Thymus (tissue), 11 donors: ENCODE results near the gene SYNJ1. TPM values are rescaled to one million over a fixed set of nuclear protein-coding genes. Genes with fewer than 3 reads are reported as not detected.
"Not testable (repeated sequence)": the region's sequence is repeated elsewhere in the genome, so short reads cannot be mapped to it uniquely, and the experiment has no call there.

Experiments used
- DNase-seq, 9 donors: peaks; one replicate each; pipeline ENCODE4 v3.0.0-alpha.2; 2013; ENCODE audit warnings: low spot score in 9 of 9, low read depth in 6 of 9, missing footprints in 1 of 9
- H3K27ac ChIP-seq, 2 donors: one replicate each; pipeline ENCODE4 v1.5.1; 2013; ENCODE audit warnings: control low read depth in 1 of 2, low read depth in 1 of 2, low read length in 1 of 2, mild to moderate bottlenecking in 1 of 2, moderate library complexity in 1 of 2
- H3K27me3 ChIP-seq, 2 donors: one replicate each; pipeline ENCODE4 v1.5.1; 2013; ENCODE audit warnings: low read length in 1 of 2; ENCODE audit not compliant: control insufficient read depth in 2 of 2, insufficient read depth in 1 of 2
- H3K36me3 ChIP-seq, 2 donors: one replicate each; pipeline ENCODE4 v1.5.1; 2013; ENCODE audit warnings: low read length in 1 of 2, mild to moderate bottlenecking in 1 of 2, moderate library complexity in 1 of 2; ENCODE audit not compliant: control insufficient read depth in 2 of 2, insufficient read depth in 2 of 2
- H3K4me1 ChIP-seq, 2 donors: one replicate each; pipeline ENCODE4 v1.5.1; 2013; ENCODE audit warnings: low read length in 2 of 2; ENCODE audit not compliant: control insufficient read depth in 2 of 2, insufficient read depth in 2 of 2
- H3K4me3 ChIP-seq, 2 donors: one replicate each; pipeline ENCODE4 v1.5.1; 2013; ENCODE audit warnings: low read length in 2 of 2, control low read depth in 1 of 2, mild to moderate bottlenecking in 1 of 2
- H3K9me3 ChIP-seq, 2 donors: one replicate each; pipeline ENCODE4 v1.5.1; 2013; ENCODE audit warnings: low read length in 1 of 2, mild to moderate bottlenecking in 1 of 2; ENCODE audit not compliant: control insufficient read depth in 2 of 2, insufficient read depth in 1 of 2
- WGBS: extraction: QIAGEN DNeasy Blood & Tissue Kit; methylation state at CpG from one replicate; pipeline ENCODE4 v1.1.7; 2013; 5-methylcytosine and 5-hydroxymethylcytosine counted together
- polyA plus RNA-seq: library from polyadenylated mRNA; stranded (reverse); fragments of 200-250 nt; gene quantifications from one replicate; pipeline ENCODE4 v1.2.3, GENCODE V29; 2013
- total RNA-seq: library from RNA; stranded (reverse); fragments of 120-200 nt; gene quantifications from one replicate; pipeline ENCODE4 v1.2.4, GENCODE V29; 2013
- donor health status: healthy.

SYNJ1 gene
- total and polyA plus RNA-seq, 2 donors, result 4.1 to 15.0 TPM

- Histone ChIP-seq H3K4me3 (no peak overlapping the region), H3K27ac (no peak overlapping the region), H3K9me3 (no peaks in the 10 kb centered on the region), H3K36me3 (peaks cover 36 to 77% of the 10 kb centered on the region in 2 donors), H3K27me3 (no peaks in the 10 kb centered on the region), H3K4me1 (peaks cover 0 to 3% of the 10 kb centered on the region in 2 donors)
- WGBS, result 97% methylated on average over 2 of the region's 2 CpGs
- DNase-seq, result no peak
These were observed 14.6 kb upstream of the SYNJ1 start for GRCh38 chr21:32742396-32742795.

- H3K4me1 ChIP-seq, result no peaks in the 10 kb centered on the region
- peaks cover 27 to 69% of the 10 kb centered on the region in 2 donors for H3K36me3 ChIP-seq
- H3K27me3 ChIP-seq, result no peaks in the 10 kb centered on the region
- DNase-seq, result no peak
- WGBS, result 97% methylated on average over 3 of the region's 3 CpGs
- no peak overlapping the region for H3K27ac ChIP-seq
- H3K9me3 ChIP-seq, result no peaks in the 10 kb centered on the region
- no peak overlapping the region for H3K4me3 ChIP-seq
These were observed 13.5 kb upstream of the SYNJ1 start for GRCh38 chr21:32741336-32741735.

GRCh38 chr21:32739946-32740345, 12.1 kb upstream of the SYNJ1 start:
- Histone ChIP-seq H3K9me3 (no peaks in the 10 kb centered on the region), H3K4me1 (no peaks in the 10 kb centered on the region), H3K36me3 (peaks cover 26 to 63% of the 10 kb centered on the region in 2 donors), H3K4me3 (no peak overlapping the region), H3K27me3 (no peaks in the 10 kb centered on the region), H3K27ac (no peak overlapping the region)
- no peak for DNase-seq
- WGBS, result 100% methylated on average over 2 of the region's 2 CpGs

GRCh38 chr21:32736083-32736482, 8.3 kb upstream of the SYNJ1 start:
- 97% methylated on average over 4 of the region's 4 CpGs for WGBS
- H3K9me3 ChIP-seq, H3K27ac ChIP-seq, H3K4me3 ChIP-seq, H3K4me1 ChIP-seq, DNase-seq, H3K27me3 ChIP-seq: not testable (repeated sequence)
- H3K36me3 ChIP-seq, result peaks cover 18 to 35% of the 10 kb centered on the region in 2 donors

GRCh38 chr21:32735524-32735923, 7.7 kb upstream of the SYNJ1 start:
- Histone ChIP-seq H3K36me3 (peaks cover 15 to 30% of the 10 kb centered on the region in 2 donors), H3K27ac (no peak overlapping the region), H3K4me1 (no peaks in the 10 kb centered on the region), H3K4me3 (no peak overlapping the region), H3K27me3 (no peaks in the 10 kb centered on the region), H3K9me3 (no peaks in the 10 kb centered on the region)
- no peak for DNase-seq
- WGBS, result 97% methylated on average over 2 of the region's 2 CpGs

GRCh38 chr21:32733990-32734613, 6.3 kb upstream of the SYNJ1 start:
- Histone ChIP-seq H3K36me3 (peaks cover 12 to 24% of the 10 kb centered on the region in 2 donors), H3K27me3 (no peaks in the 10 kb centered on the region), H3K4me3 (no peak overlapping the region), H3K4me1 (no peaks in the 10 kb centered on the region), H3K27ac (no peak overlapping the region), H3K9me3 (no peaks in the 10 kb centered on the region)
- WGBS, result 97% methylated on average over 5 of the region's 5 CpGs
- DNase-seq, result no peak

- 99% methylated on average over 6 of the region's 6 CpGs for WGBS
- Histone ChIP-seq H3K27ac (no peak overlapping the region), H3K4me3 (no peak overlapping the region), H3K9me3 (no peaks in the 10 kb centered on the region), H3K36me3 (peaks cover 8 to 20% of the 10 kb centered on the region in 2 donors), H3K4me1 (peaks cover 4 to 5% of the 10 kb centered on the region in 2 donors), H3K27me3 (no peaks in the 10 kb centered on the region)
- no peak for DNase-seq
These were observed 5.5 kb upstream of the SYNJ1 start for GRCh38 chr21:32733356-32733755.

- Histone ChIP-seq H3K27ac (peak overlapping the region in 1 of 2 donors; percentile 13), H3K9me3 (no peaks in the 10 kb centered on the region), H3K36me3 (peaks cover 8 to 16% of the 10 kb centered on the region in 2 donors), H3K4me1 (peaks cover 4 to 5% of the 10 kb centered on the region in 2 donors), H3K27me3 (no peaks in the 10 kb centered on the region), H3K4me3 (no peak overlapping the region)
- no peak for DNase-seq
- 97% methylated on average over 3 of the region's 3 CpGs for WGBS
These were observed 4.7 kb upstream of the SYNJ1 start for GRCh38 chr21:32732544-32732943.

GRCh38 chr21:32728848-32729247, 1.0 kb upstream of the SYNJ1 start:
- WGBS, result 58% methylated on average over 3 of the region's 3 CpGs
- Histone ChIP-seq H3K9me3 (peaks cover 0 to 3% of the 10 kb centered on the region in 2 donors), H3K4me3 (peak overlapping the region; percentile 91 to 94), H3K4me1 (peaks cover 6 to 8% of the 10 kb centered on the region in 2 donors), H3K27me3 (no peaks in the 10 kb centered on the region), H3K36me3 (peaks cover 5 to 7% of the 10 kb centered on the region in 2 donors), H3K27ac (no peak overlapping the region)
- no peak for DNase-seq
